Stimulated activated CD4-positive, alpha-beta T cell treated with anti-CD3 and anti-CD28 coated beads, Interleukin-2, amount 100 ng/mL, for 24 hours (primary cell): ENCODE data around the gene OR51E1.

Experiments used
- DNase-seq, 2 donors: peaks; one replicate each; pipeline ENCODE4 v3.0.0-alpha.2; 2020

OR51E1 gene

GRCh38 chr11:4654635-4655369 is 11.0 kb downstream of the OR51E1 start:
- no peak for DNase-seq

GRCh38 chr11:4658629-4659445 is 15.1 kb downstream of the OR51E1 start:
- no peak for DNase-seq

- no peak for DNase-seq
These were observed 19.1 kb downstream of the OR51E1 start for GRCh38 chr11:4662876-4663275.

- no peak for DNase-seq
These were observed 20.4 kb downstream of the OR51E1 start for GRCh38 chr11:4664183-4664582.

- no peak for DNase-seq
These were observed 21.0 kb downstream of the OR51E1 start for GRCh38 chr11:4664786-4665185.

- no peak for DNase-seq
These were observed 21.6 kb downstream of the OR51E1 start for GRCh38 chr11:4665424-4665823.

- no peak for DNase-seq
These were observed 28.0 kb downstream of the OR51E1 start for GRCh38 chr11:4671741-4672140.

- DNase-seq = no peak
These were observed 28.7 kb downstream of the OR51E1 start for GRCh38 chr11:4672470-4672869.

GRCh38 chr11:4673781-4674180 is 30.0 kb downstream of the OR51E1 start:
- DNase-seq = no peak

- DNase-seq = no peak
These were observed 34.2 kb downstream of the OR51E1 start for GRCh38 chr11:4677948-4678347.

GRCh38 chr11:4680341-4680740 is 36.6 kb downstream of the OR51E1 start:
- no peak for DNase-seq

- DNase-seq = no peak
These were observed 39.0 kb downstream of the OR51E1 start for GRCh38 chr11:4682623-4683419.

- no peak for DNase-seq
These were observed 41.0 kb downstream of the OR51E1 start for GRCh38 chr11:4684631-4685285.

GRCh38 chr11:4695442-4695841 is 51.7 kb downstream of the OR51E1 start:
- no peak for DNase-seq

- no peak for DNase-seq
These were observed 53.8 kb downstream of the OR51E1 start, which contains the start of gene OR51E2 for GRCh38 chr11:4697585-4697984. Gene OR51E2, minus strand, starts transcription at chr11:4697853. Its CDS starts 15,142 bp downstream, at chr11:4682711.

- DNase-seq = no peak
These were observed 56.1 kb downstream of the OR51E1 start for GRCh38 chr11:4699697-4700435.

- DNase-seq = no peak
These were observed 56.6 kb downstream of the OR51E1 start for GRCh38 chr11:4700436-4700820.

GRCh38 chr11:4704054-4704789 is 60.4 kb downstream of the OR51E1 start, which contains the start of gene MMP26:
Gene MMP26, plus strand, starts transcription at chr11:4704784.
- no peak for DNase-seq

- no peak for DNase-seq
These were observed 61.1 kb downstream of the OR51E1 start for GRCh38 chr11:4704790-4705334.
